Adipose tissue (tissue), 3 donors: ENCODE measurements around the gene TIMM44. TPM values are rescaled to one million over a fixed set of nuclear protein-coding genes. Genes with fewer than 3 reads are reported as not detected.

Experiments
- H3K27ac ChIP-seq: one replicate; pipeline ENCODE4 v1.5.1; 2013; ENCODE audit warnings: low read depth, low read length
- WGBS, 3 donors: extraction: QIAGEN DNeasy Blood & Tissue Kit; methylation state at CpG; one replicate each; pipeline ENCODE4 v1.1.7; 2013; 5-methylcytosine and 5-hydroxymethylcytosine counted together
- polyA plus RNA-seq, 3 donors: library from polyadenylated mRNA; stranded (reverse); fragments of 200-250 nt; gene quantifications; one replicate each; pipeline ENCODE4 v1.2.3, GENCODE V29; 2013
- donor health status: healthy with polysubstance abuse.
- donor health status: Bipolar disorder and iron deficiency.
- donor health status: healthy.

The TIMM44 gene
- polyA plus RNA-seq = 10 to 100 TPM; 32.2 to 58.1 (median 54.9) TPM

- 0 to 1% (median 1%) methylated on average over 56 of the region's 56 CpGs for WGBS, 3 donors
- peak within 1 kb of the TSS; percentile 68 for H3K27ac ChIP-seq
Observed at GRCh38 chr19:7943444-7944176, at the start of gene TIMM44. TIMM44 (minus strand) TSS chr19:7943666; CDS start chr19:7943651, 15 bp downstream.

GRCh38 chr19:7992575-7992974, 49.1 kb upstream of the TIMM44 start:
- no peak overlapping the region for H3K27ac ChIP-seq

GRCh38 chr19:7989071-7989575, 45.7 kb upstream of the TIMM44 start:
- 86 to 92% (median 88%) methylated on average over 12 of the region's 12 CpGs for WGBS, 3 donors
- H3K27ac ChIP-seq = no peak overlapping the region

More at GRCh38 chr19:7992575-7992974, 49.1 kb upstream of the TIMM44 start:
- 56 to 91% (median 84%) methylated on average over 10 of the region's 10 CpGs for WGBS, 3 donors

- 70 to 80% (median 72%) methylated on average over 5 of the region's 5 CpGs for WGBS, 3 donors
Observed at GRCh38 chr19:7988307-7988706, 44.8 kb upstream of the TIMM44 start.

GRCh38 chr19:7987114-7987768, 43.8 kb upstream of the TIMM44 start:
- H3K27ac ChIP-seq = no peak overlapping the region

More at GRCh38 chr19:7988307-7988706, 44.8 kb upstream of the TIMM44 start:
- no peak overlapping the region for H3K27ac ChIP-seq

GRCh38 chr19:7986321-7987113, 43.1 kb upstream of the TIMM44 start:
- WGBS, 3 donors = 73 to 79% (median 77%) methylated on average over 23 of the region's 23 CpGs
- H3K27ac ChIP-seq = no peak overlapping the region

More at GRCh38 chr19:7987114-7987768, 43.8 kb upstream of the TIMM44 start:
- WGBS, 3 donors = 79 to 86% (median 82%) methylated on average over 16 to 17 of the region's 17 CpGs

- no peak overlapping the region for H3K27ac ChIP-seq
- WGBS, 3 donors = 80 to 93% (median 84%) methylated on average over 7 of the region's 7 CpGs
Observed at GRCh38 chr19:7985481-7985911, 42.0 kb upstream of the TIMM44 start.

- WGBS, 3 donors = 92 to 95% (median 94%) methylated on average over 14 of the region's 14 CpGs
- no peak overlapping the region for H3K27ac ChIP-seq
Observed at GRCh38 chr19:7983995-7984837, 40.8 kb upstream of the TIMM44 start.

- H3K27ac ChIP-seq = no peak overlapping the region
- 89 to 92% (median 91%) methylated on average over 18 of the region's 18 CpGs for WGBS, 3 donors
Observed at GRCh38 chr19:7983286-7983950, 40.0 kb upstream of the TIMM44 start.

- no peak overlapping the region for H3K27ac ChIP-seq
- WGBS, 3 donors = 71 to 73% (median 72%) methylated on average over 21 of the region's 21 CpGs
Observed at GRCh38 chr19:7982651-7983099, 39.2 kb upstream of the TIMM44 start.

GRCh38 chr19:7982103-7982502, 38.6 kb upstream of the TIMM44 start:
- H3K27ac ChIP-seq = no peak overlapping the region
- 80 to 88% (median 88%) methylated on average over 10 of the region's 10 CpGs for WGBS, 3 donors

GRCh38 chr19:7981661-7982060, 38.2 kb upstream of the TIMM44 start:
- WGBS, 3 donors = 94 to 96% (median 94%) methylated on average over 7 of the region's 7 CpGs

GRCh38 chr19:7981199-7981598, 37.7 kb upstream of the TIMM44 start:
- H3K27ac ChIP-seq = no peak overlapping the region
- WGBS, 3 donors = 77 to 88% (median 88%) methylated on average over 7 of the region's 7 CpGs

More at GRCh38 chr19:7981661-7982060, 38.2 kb upstream of the TIMM44 start:
- H3K27ac ChIP-seq = no peak overlapping the region

GRCh38 chr19:7980635-7981121, 37.2 kb upstream of the TIMM44 start:
- 86 to 92% (median 87%) methylated on average over 12 of the region's 12 CpGs for WGBS, 3 donors
- H3K27ac ChIP-seq = no peak overlapping the region

- H3K27ac ChIP-seq = no peak overlapping the region
- WGBS, 3 donors = 83 to 93% (median 92%) methylated on average over 13 of the region's 13 CpGs
Observed at GRCh38 chr19:7980168-7980567, 36.7 kb upstream of the TIMM44 start.

GRCh38 chr19:7979559-7979958, 36.1 kb upstream of the TIMM44 start:
- WGBS, 3 donors = 85 to 90% (median 85%) methylated on average over 8 of the region's 8 CpGs
- no peak overlapping the region for H3K27ac ChIP-seq

- H3K27ac ChIP-seq = no peak overlapping the region
- 79 to 91% (median 87%) methylated on average over 10 of the region's 10 CpGs for WGBS, 3 donors
Observed at GRCh38 chr19:7979011-7979410, 35.5 kb upstream of the TIMM44 start.
